Adrenal gland (tissue), 5 donors: Measurements from ENCODE around the gene MYRFL.

ENCODE experiments used
- CTCF ChIP-seq, 6 experiments: fragments of 450-650 bp in 4 of 6; fragments of 200-600 bp in 2 of 6; sonication (generic) in 1 of 6; IDR thresholded peaks; 1 replicate in 5 of 6; 2 replicates in 1 of 6; pipeline versions ENCODE4 v1.5.1 to v1.8.0; 2016 to 2021; ENCODE audit warnings: antibody characterized with exemption in 6 of 6, mild to moderate bottlenecking in 2 of 6, moderate library complexity in 1 of 6
- POLR2A ChIP-seq, 2 donors: fragments of 450-650 bp; IDR thresholded peaks; one replicate each; pipeline ENCODE4 v1.6.1; 2017; ENCODE audit warnings: antibody characterized with exemption in 2 of 2, mild to moderate bottlenecking in 2 of 2, moderate library complexity in 1 of 2
- donor health status: DM: no; HTN: no; CAD: no.

GRCh38 chr12:69978020-69978419 lies 153.0 kb downstream of the MYRFL start:
- TF ChIP-seq CTCF (IDR thresholded peaks at IDR 0.05) (no peak), POLR2A (IDR thresholded peaks at IDR 0.05) (no peak)
